HepG2 (cell line): ENCODE data around the gene EIF3B. TPM values are rescaled to one million over a fixed set of nuclear protein-coding genes. Genes with fewer than 3 reads are reported as not detected.

Experiments used
- MAZ ChIP-seq, 2 experiments: sonication (generic) in 1 of 2; formaldehyde crosslinking in 1 of 2; IDR thresholded peaks; 2 replicates each; pipeline versions ENCODE4 v1.5.0 to v1.6.1; 2012 to 2020; ENCODE audit warnings: low read depth in 2 of 2, mild to moderate bottlenecking in 2 of 2, borderline replicate concordance in 1 of 2, improper control_type of control experiment in 1 of 2, low read length in 1 of 2, missing genetic modification reagents in 1 of 2, moderate library complexity in 1 of 2
- NR2C2 ChIP-seq: sonication (generic); formaldehyde crosslinking; IDR thresholded peaks from 2 replicates; pipeline ENCODE4 v1.4.0; 2020; ENCODE audit warnings: missing genetic modification reagents, mild to moderate bottlenecking, moderate library complexity, borderline replicate concordance
- SETDB1 ChIP-seq: sonication (generic); formaldehyde crosslinking; IDR thresholded peaks from 2 replicates; pipeline ENCODE4 v1.5.1; 2020; ENCODE audit warnings: missing genetic modification reagents, mild to moderate bottlenecking, borderline replicate concordance
- SNRNP70 ChIP-seq: fragments of 200-400 bp; formaldehyde crosslinking; IDR thresholded peaks from 2 replicates; pipeline ENCODE4 v1.6.1; 2017; ENCODE audit warnings: mild to moderate bottlenecking, low read depth, low read length, moderate library complexity
- STAT6 ChIP-seq: sonication (generic); formaldehyde crosslinking; IDR thresholded peaks from 2 replicates; pipeline ENCODE4 v1.4.0; 2020; ENCODE audit warnings: missing genetic modification reagents, mild to moderate bottlenecking, borderline replicate concordance
- TEF ChIP-seq: sonication (generic); formaldehyde crosslinking; IDR thresholded peaks from 2 replicates; pipeline ENCODE4 v1.5.0; 2020; ENCODE audit warnings: missing genetic modification reagents
- ZBED4 ChIP-seq: sonication (generic); formaldehyde crosslinking; IDR thresholded peaks from 2 replicates; pipeline ENCODE4 v1.4.0; 2020; ENCODE audit warnings: missing genetic modification reagents, borderline replicate concordance
- ZBTB26 ChIP-seq: IDR thresholded peaks from 2 replicates; pipeline ENCODE4 v1.6.1; 2016; ENCODE audit warnings: missing compliant biosample characterization, missing genetic modification reagents, borderline replicate concordance
- ZNF646 ChIP-seq: sonication (generic); formaldehyde crosslinking; IDR thresholded peaks from 2 replicates; pipeline ENCODE4 v1.9.0; 2021; ENCODE audit warnings: mild to moderate bottlenecking, missing genetic modification reagents
- polyA plus RNA-seq, 8 experiments: library from polyadenylated mRNA; depleted of rRNA in 3 of 8; stranded (reverse) in 7 of 8; unstranded in 1 of 8; fragments of >200 nt; fragmentation: Illumina TruSeq in 4 of 8; extraction: Trizol in 4 of 8; gene quantifications; 2 replicates each; pipeline versions ENCODE4 v1.2.1 to v1.2.3, GENCODE V29; 2011 to 2016; ENCODE audit warnings: low read depth in 4 of 8, missing spikeins in 1 of 8, mixed read lengths in 1 of 8; ENCODE audit not compliant: insufficient read depth in 1 of 8
- total RNA-seq, 5 experiments: library from RNA; depleted of rRNA; stranded (reverse); fragments of >200 nt; fragmentation: Illumina TruSeq; extraction: Trizol; gene quantifications; 2 replicates each; pipeline ENCODE4 v1.2.3, GENCODE V29; 2016; ENCODE audit warnings: low read depth in 1 of 5

EIF3B gene
- total and polyA plus RNA-seq, 2 of the 13 experiments (the other 11 are each of a cell fraction or from before 2014, with no cell fraction given) = 92.2 to 241 TPM

- TF ChIP-seq ZNF646 (CRISPR knock-in tag) (no peak), NR2C2 (CRISPR knock-in tag) (no peak), SETDB1 (no peak), ZBED4 (CRISPR knock-in tag) (no peak), SNRNP70 (no peak), ZBTB26 (CRISPR knock-in tag) (no peak), STAT6 (CRISPR knock-in tag) (no peak), MAZ (IDR thresholded peaks at IDR 0.05; ENCODE audit: borderline replicate concordance, low read depth, low read length) (no peak), MAZ (CRISPR knock-in tag; IDR thresholded peaks at IDR 0.05; ENCODE audit: low read depth) (no peak), TEF (CRISPR knock-in tag) (no peak)
Observed at GRCh38 chr7:2403718-2404648, 49.4 kb downstream of the EIF3B start (continued).
